Testis (tissue), 2 donors: ENCODE measurements around the gene TNS1.

ENCODE experiments used
- POLR2A ChIP-seq: fragments of 450-650 bp; IDR thresholded peaks from one replicate; pipeline ENCODE4 v1.6.1; 2017; ENCODE audit warnings: antibody characterized with exemption, mild to moderate bottlenecking, moderate library complexity
- TF ChIP-seq, protein P1 (sequence below), 3 experiments: fragments of 450-650 bp in 2 of 3; fragments of 200-600 bp in 1 of 3; sonication (generic) in 1 of 3; IDR thresholded peaks; one replicate each; pipeline ENCODE4 v1.5.1; 2016 to 2019; ENCODE audit warnings: antibody characterized with exemption in 3 of 3, mild to moderate bottlenecking in 2 of 3, moderate library complexity in 1 of 3

DNA sequence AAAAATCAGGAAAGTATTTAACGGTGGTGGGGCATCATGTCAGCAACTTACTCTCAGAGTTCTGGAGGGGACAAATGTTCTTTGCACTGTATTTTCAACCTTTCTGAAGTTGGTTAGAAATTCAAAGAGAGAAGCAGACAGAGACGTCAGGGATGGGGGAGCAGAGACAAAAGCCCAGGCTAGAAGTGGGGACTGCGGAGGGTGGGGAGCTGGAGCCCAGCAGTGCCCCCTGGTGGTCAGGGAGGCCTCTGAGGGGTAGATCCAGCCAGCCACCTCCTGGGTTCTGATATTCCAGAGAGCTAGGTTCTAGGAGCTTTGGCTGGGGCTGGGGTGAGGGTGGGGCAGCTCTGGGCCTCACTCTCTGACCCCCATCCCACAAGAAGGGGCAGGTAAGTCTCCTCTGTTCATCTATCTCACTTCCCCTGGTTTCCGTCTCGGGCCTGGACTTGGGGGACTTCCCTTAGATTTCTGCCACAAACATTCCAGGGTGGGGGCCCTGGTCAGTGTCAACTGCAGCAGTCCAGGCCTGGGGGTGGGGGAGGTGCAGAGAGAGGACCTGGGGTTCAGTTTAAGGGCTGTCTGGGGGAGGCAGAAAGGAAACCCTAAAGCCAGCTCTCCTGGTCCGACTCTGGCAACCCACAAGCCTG is 8.9 kb downstream of the TNS1 start:
- TF ChIP-seq, protein P1, sequence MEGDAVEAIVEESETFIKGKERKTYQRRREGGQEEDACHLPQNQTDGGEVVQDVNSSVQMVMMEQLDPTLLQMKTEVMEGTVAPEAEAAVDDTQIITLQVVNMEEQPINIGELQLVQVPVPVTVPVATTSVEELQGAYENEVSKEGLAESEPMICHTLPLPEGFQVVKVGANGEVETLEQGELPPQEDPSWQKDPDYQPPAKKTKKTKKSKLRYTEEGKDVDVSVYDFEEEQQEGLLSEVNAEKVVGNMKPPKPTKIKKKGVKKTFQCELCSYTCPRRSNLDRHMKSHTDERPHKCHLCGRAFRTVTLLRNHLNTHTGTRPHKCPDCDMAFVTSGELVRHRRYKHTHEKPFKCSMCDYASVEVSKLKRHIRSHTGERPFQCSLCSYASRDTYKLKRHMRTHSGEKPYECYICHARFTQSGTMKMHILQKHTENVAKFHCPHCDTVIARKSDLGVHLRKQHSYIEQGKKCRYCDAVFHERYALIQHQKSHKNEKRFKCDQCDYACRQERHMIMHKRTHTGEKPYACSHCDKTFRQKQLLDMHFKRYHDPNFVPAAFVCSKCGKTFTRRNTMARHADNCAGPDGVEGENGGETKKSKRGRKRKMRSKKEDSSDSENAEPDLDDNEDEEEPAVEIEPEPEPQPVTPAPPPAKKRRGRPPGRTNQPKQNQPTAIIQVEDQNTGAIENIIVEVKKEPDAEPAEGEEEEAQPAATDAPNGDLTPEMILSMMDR (IDR thresholded peaks at IDR 0.05) = peak; percentile 52 to 81 (median 63)
- no peak for TF ChIP-seq POLR2A
